GM12892 (cell line): ENCODE data around the gene SLC3A2.

Experiments used
- DNase-seq: peaks from one replicate; pipeline ENCODE4 v3.0.0; 2011; ENCODE audit not compliant: insufficient read length
- FAIRE-seq: peaks from 2 replicates; lab custom pipeline; 2011; peaks lifted over from hg19 to GRCh38; lab: Jason Lieb, UNC
- POLR2A ChIP-seq: IDR thresholded peaks from 2 replicates; pipeline ENCODE4 v1.6.1; 2011; ENCODE audit warnings: low read depth, low read length, control low read depth
- POLR2AphosphoS5 ChIP-seq: IDR thresholded peaks from 2 replicates; pipeline ENCODE4 v1.6.1; 2011; ENCODE audit warnings: low read depth, low read length, control low read depth
- TAF1 ChIP-seq: IDR thresholded peaks from 2 replicates; pipeline ENCODE4 v1.6.1; 2011; ENCODE audit warnings: low read depth, mild to moderate bottlenecking, control low read depth, low read length, borderline replicate concordance

Gene SLC3A2

GRCh38 chr11:62922189-62922589 lies 41.5 kb downstream of the SLC3A2 start:
- FAIRE-seq, result no peak
- DNase-seq, result no peak
- TF ChIP-seq TAF1 (no peak), POLR2AphosphoS5 (no peak), POLR2A (no peak)

GRCh38 chr11:62922653-62923431 lies 42.1 kb downstream of the SLC3A2 start:
- TF ChIP-seq TAF1 (no peak), POLR2A (no peak), POLR2AphosphoS5 (no peak)
- DNase-seq (no peak), FAIRE-seq (no peak)

- DNase-seq (no peak), FAIRE-seq (no peak)
- TF ChIP-seq TAF1 (no peak), POLR2A (no peak), POLR2AphosphoS5 (no peak)
These were observed 43.1 kb downstream of the SLC3A2 start for GRCh38 chr11:62923601-62924411.

- DNase-seq (no peak), FAIRE-seq (no peak)
- TF ChIP-seq TAF1 (no peak), POLR2A (no peak), POLR2AphosphoS5 (no peak)
These were observed 44.6 kb downstream of the SLC3A2 start for GRCh38 chr11:62925308-62925707.

GRCh38 chr11:62925745-62926679 lies 45.3 kb downstream of the SLC3A2 start:
- no peak for DNase-seq
- TF ChIP-seq POLR2A, result no peak
- no peak for TF ChIP-seq POLR2AphosphoS5
- no peak for TF ChIP-seq TAF1
- FAIRE-seq, result no peak

GRCh38 chr11:62926680-62927455 lies 46.2 kb downstream of the SLC3A2 start:
- DNase-seq (no peak), FAIRE-seq (no peak)

GRCh38 chr11:62928011-62928410 lies 47.3 kb downstream of the SLC3A2 start:
- TF ChIP-seq TAF1 (no peak), POLR2A (no peak), POLR2AphosphoS5 (no peak)
- FAIRE-seq (no peak), DNase-seq (no peak)

More at GRCh38 chr11:62926680-62927455, 46.2 kb downstream of the SLC3A2 start:
- TF ChIP-seq POLR2AphosphoS5 (no peak), POLR2A (no peak), TAF1 (no peak)

- TF ChIP-seq POLR2A (no peak), POLR2AphosphoS5 (no peak), TAF1 (no peak)
- DNase-seq (no peak), FAIRE-seq (no peak)
These were observed 49.5 kb downstream of the SLC3A2 start for GRCh38 chr11:62930157-62930556.

- TF ChIP-seq TAF1 (no peak), POLR2A (no peak), POLR2AphosphoS5 (no peak)
- DNase-seq (no peak), FAIRE-seq (no peak)
These were observed 50.0 kb downstream of the SLC3A2 start for GRCh38 chr11:62930666-62931065.

- TF ChIP-seq TAF1 (no peak), POLR2AphosphoS5 (no peak), POLR2A (no peak)
- DNase-seq (no peak), FAIRE-seq (no peak)
These were observed 51.0 kb downstream of the SLC3A2 start for GRCh38 chr11:62931499-62932278.
